GM12865 (cell line): ENCODE measurements around the gene RHBDD2.
"Not testable (repeated sequence)": the region's sequence is repeated elsewhere in the genome, so short reads cannot be mapped to it uniquely, and the experiment has no call there.

Experiments used
- DNase-seq: peaks from one replicate; pipeline ENCODE4 v3.0.0; 2010; ENCODE audit warnings: low read depth
- H3K4me3 ChIP-seq: 2 replicates; pipeline ENCODE4 v1.5.1; 2011; ENCODE audit warnings: mild to moderate bottlenecking, low read depth, low read length, control low read depth
- TF ChIP-seq, protein P1 (sequence below): IDR thresholded peaks from 2 replicates; pipeline ENCODE4 v1.5.1; 2011; ENCODE audit warnings: low read length, control low read depth, low read depth, inconsistent platforms; ENCODE audit not compliant: insufficient read depth; ENCODE audit errors: missing control alignments

Gene RHBDD2

DNA sequence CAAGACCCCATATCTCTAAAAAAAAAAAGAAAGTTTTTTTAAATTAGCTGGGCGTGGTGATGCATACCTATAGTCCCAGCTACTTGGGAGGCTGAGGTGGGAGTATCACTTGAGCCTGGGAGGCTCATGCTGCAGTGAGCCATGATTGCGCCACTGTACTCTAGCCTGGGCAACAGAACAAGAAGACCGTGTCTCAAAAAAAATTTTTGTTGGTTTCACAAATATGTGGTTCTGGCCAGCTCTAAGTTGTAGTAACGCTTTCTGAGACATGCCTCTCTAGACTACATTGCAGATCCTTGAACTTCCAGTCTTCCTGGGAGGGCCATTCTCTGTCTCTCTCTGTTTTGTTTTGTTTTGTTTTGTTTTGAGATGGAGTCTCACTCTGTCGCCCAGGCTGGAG is 24.6 kb upstream of the RHBDD2 start:
- no peak overlapping the region for H3K4me3 ChIP-seq
- TF ChIP-seq, protein P1, sequence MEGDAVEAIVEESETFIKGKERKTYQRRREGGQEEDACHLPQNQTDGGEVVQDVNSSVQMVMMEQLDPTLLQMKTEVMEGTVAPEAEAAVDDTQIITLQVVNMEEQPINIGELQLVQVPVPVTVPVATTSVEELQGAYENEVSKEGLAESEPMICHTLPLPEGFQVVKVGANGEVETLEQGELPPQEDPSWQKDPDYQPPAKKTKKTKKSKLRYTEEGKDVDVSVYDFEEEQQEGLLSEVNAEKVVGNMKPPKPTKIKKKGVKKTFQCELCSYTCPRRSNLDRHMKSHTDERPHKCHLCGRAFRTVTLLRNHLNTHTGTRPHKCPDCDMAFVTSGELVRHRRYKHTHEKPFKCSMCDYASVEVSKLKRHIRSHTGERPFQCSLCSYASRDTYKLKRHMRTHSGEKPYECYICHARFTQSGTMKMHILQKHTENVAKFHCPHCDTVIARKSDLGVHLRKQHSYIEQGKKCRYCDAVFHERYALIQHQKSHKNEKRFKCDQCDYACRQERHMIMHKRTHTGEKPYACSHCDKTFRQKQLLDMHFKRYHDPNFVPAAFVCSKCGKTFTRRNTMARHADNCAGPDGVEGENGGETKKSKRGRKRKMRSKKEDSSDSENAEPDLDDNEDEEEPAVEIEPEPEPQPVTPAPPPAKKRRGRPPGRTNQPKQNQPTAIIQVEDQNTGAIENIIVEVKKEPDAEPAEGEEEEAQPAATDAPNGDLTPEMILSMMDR, result no peak
- no peak for DNase-seq

GRCh38 chr7:75854813-75855345 is 24.0 kb upstream of the RHBDD2 start:
- DNase-seq, H3K4me3 ChIP-seq: not testable (repeated sequence)

- DNase-seq, result no peak
- TF ChIP-seq, protein P1, result no peak
Measured at GRCh38 chr7:75856536-75856935, 22.3 kb upstream of the RHBDD2 start.

GRCh38 chr7:75858410-75858809 is 20.4 kb upstream of the RHBDD2 start:
- DNase-seq, result no peak
- TF ChIP-seq, protein P1, result no peak
- H3K4me3 ChIP-seq, result no peak overlapping the region

More at GRCh38 chr7:75856536-75856935, 22.3 kb upstream of the RHBDD2 start:
- H3K4me3 ChIP-seq, result no peak overlapping the region

DNA sequence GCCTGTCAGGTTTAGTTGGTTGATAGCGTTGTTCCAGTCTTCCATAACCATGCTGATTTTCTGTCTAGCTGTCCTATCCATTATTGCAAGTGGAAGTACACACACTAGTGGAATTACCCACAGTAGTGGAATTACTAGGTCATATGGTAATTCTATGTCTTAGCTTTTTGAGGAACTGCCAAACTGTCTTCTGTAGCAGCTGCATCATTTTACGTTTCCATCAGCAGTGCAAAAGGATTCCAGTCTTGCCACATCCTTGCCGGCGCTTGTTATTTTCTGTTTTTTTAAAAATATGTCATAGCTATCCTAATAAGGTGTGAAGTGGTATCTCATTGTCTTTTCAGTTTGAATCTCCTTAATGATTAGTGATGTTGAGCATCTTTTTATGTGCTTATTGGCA is 17.2 kb upstream of the RHBDD2 start:
- no peak overlapping the region for H3K4me3 ChIP-seq
- no peak for DNase-seq
- TF ChIP-seq, protein P1, result no peak

DNA sequence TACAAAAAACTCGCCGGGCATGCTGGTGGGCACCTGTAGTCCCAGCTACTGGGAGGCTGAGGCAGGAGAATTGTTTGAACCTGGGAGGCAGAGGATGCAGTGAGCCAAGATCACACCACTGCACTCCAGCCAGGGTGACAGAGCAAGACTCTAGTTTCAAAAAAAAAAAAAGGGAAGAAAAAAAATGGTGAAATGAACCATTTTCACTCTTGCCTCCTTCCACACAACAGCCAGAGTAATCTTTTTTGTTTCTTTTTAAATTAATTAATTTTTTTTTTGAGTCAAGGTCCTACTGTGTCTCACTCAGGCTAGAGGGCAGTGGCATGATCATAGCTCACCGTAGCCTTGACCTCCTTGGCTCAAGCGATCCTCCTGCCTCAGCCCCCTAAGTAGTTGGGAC is 14.6 kb upstream of the RHBDD2 start:
- not testable (repeated sequence) for DNase-seq, H3K4me3 ChIP-seq

GRCh38 chr7:75866114-75866488 is 12.7 kb upstream of the RHBDD2 start:
- no peak for DNase-seq
- no peak overlapping the region for H3K4me3 ChIP-seq
- TF ChIP-seq, protein P1, result no peak

DNA sequence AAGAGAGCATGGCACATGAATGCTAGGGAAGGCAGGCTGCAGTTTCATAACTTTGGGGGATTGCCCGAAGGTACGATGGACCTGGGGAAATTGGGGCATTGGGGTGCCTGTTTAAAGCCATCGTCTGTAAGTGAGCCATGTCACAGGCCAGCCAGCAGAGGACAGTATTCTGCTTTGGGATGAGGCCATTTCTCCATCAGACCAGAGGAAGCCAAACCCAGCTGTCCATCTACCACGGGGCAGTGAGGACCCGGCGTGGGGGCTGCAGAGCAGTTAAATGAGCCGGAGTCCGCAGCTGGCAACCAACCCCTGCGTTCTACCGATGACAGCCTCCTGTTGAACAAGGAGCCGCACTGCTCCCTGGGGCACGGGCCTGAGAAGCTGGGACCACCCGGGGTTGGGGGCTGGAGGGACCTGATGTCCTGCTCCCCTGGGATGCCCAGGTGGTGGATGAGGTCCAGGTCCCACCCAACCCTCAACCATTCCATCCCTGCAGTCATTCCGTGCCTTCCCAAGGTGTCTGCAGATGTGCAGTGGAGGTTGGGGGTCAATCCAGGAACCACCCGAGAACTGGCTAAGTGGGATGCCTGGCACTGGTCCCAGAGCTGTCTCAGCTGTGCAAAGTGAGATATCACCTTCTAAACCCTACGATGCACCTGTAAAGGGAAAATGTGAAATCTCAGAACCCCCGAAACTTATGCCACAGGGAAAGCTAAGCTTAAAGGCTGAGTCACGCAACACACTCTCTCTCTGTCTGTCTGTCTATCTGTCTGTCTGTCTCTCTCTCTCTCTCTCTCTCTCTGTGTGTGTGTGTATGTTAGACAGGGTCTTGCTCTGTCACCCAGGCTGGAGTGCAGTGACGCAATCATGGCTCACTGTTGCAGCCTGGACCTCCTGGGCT is 12.1 kb upstream of the RHBDD2 start:
- no peak overlapping the region for H3K4me3 ChIP-seq
- peak; percentile 76 for DNase-seq
- TF ChIP-seq, protein P1, result peak; percentile 98
